ENCODE results near the gene KRI1.
A peak's percentile ranks its signal among the peaks of the same experiment; 100 is the strongest.
"Not testable (repeated sequence)": the region's sequence is repeated elsewhere in the genome, so short reads cannot be mapped to it uniquely, and the experiment has no call there.

The KRI1 gene

GRCh38 chr19:10580979-10581631, 15.3 kb upstream of the KRI1 start:
- ChIA-PET POLR2A (no interaction called here), CTCF (interaction anchor here (0.6 to 8.7 kb wide), 51 partner anchors 8 to 283 kb away, joined by 3 to 340 read pairs (median 5); partner anchors contain the start of genes CDKN2D, DNM2, KRI1 and QTRT1)
- DNase-seq (ENCODE audit: extremely low spot score) = peak; percentile 82
- TF ChIP-seq CTCF (IDR thresholded peaks at IDR 0.05; ENCODE audit: control extremely low read depth, extremely low read depth, low read depth, missing control alignments) = peak; percentile 99

GRCh38 chr19:10577951-10578350, 12.1 kb upstream of the KRI1 start:
- no peak for DNase-seq (ENCODE audit: extremely low spot score)
- TF ChIP-seq CTCF (IDR thresholded peaks at IDR 0.05; ENCODE audit: control extremely low read depth, extremely low read depth, low read depth, missing control alignments) = no peak
- POLR2A ChIA-PET = no interaction called here
- CTCF ChIA-PET = interaction anchor here (1.0 to 8.7 kb wide), 4 partner anchors 15 to 122 kb away, joined by 3 to 161 read pairs (median 60); partner anchors contain the start of gene QTRT1

GRCh38 chr19:10575011-10575716, 9.4 kb upstream of the KRI1 start:
- TF ChIP-seq CTCF (IDR thresholded peaks at IDR 0.05; ENCODE audit: control extremely low read depth, extremely low read depth, low read depth, missing control alignments) = no peak
- POLR2A ChIA-PET = no interaction called here
- DNase-seq (ENCODE audit: extremely low spot score) = no peak
- CTCF ChIA-PET = interaction anchor here (1.5 to 8.7 kb wide), 3 partner anchors 69 to 125 kb away, joined by 5 to 161 read pairs (median 14); partner anchors contain the start of gene QTRT1

GRCh38 chr19:10574462-10574861, 8.7 kb upstream of the KRI1 start:
- no peak for TF ChIP-seq CTCF (IDR thresholded peaks at IDR 0.05; ENCODE audit: control extremely low read depth, extremely low read depth, low read depth, missing control alignments)
- no peak for DNase-seq (ENCODE audit: extremely low spot score)
- ChIA-PET CTCF (interaction anchor here (1.5 kb wide), 1 partner anchor 91 kb away, joined by 5 read pairs; no protein-coding TSS in a partner anchor), POLR2A (no interaction called here)

- CTCF ChIA-PET = interaction anchor here (1.0 to 3.1 kb wide), 8 partner anchors 7 to 126 kb away, joined by 3 to 32 read pairs (median 8); partner anchors contain the start of gene S1PR5
- POLR2A ChIA-PET; DNase-seq (ENCODE audit: extremely low spot score): not testable (repeated sequence)
Measured at GRCh38 chr19:10573793-10574192, 8.0 kb upstream of the KRI1 start.

GRCh38 chr19:10568826-10569651, 3.2 kb upstream of the KRI1 start, which contains the start of gene CDKN2D:
Gene CDKN2D, minus strand, starts transcription at chr19:10568979. Its CDS starts 326 bp downstream, at chr19:10568653.
- peak; percentile 94 for DNase-seq (ENCODE audit: extremely low spot score)
- ChIA-PET CTCF (interaction anchor here (0.6 to 5.6 kb wide), 11 partner anchors 12 to 164 kb away, joined by 3 to 46 read pairs (median 4); partner anchors contain the start of gene QTRT1), POLR2A (no interaction called here)
- TF ChIP-seq CTCF (IDR thresholded peaks at IDR 0.05; ENCODE audit: control extremely low read depth, extremely low read depth, low read depth, missing control alignments) = no peak

All from GM10248 (cell line).